EH (cell line): Measurements from ENCODE around the gene PCDHGA1.

Source experiments
- DNase-seq: peaks from one replicate; pipeline ENCODE4 v3.0.0-alpha.2; 2015; ENCODE audit warnings: low read depth

PCDHGA1 gene

GRCh38 chr5:141439411-141440141 is 109.3 kb downstream of the PCDHGA1 start:
- DNase-seq: peak; percentile 48

GRCh38 chr5:141440341-141440740 is 110.0 kb downstream of the PCDHGA1 start:
- no peak for DNase-seq

- DNase-seq: no peak
These were observed 111.4 kb downstream of the PCDHGA1 start for GRCh38 chr5:141441571-141442170.

- DNase-seq: peak; percentile 90
These were observed 135.0 kb downstream of the PCDHGA1 start for GRCh38 chr5:141465351-141465750.

- peak; percentile 97 for DNase-seq
These were observed 145.4 kb downstream of the PCDHGA1 start, which contains the start of gene PCDHGC3 for GRCh38 chr5:141475625-141476131. Gene PCDHGC3, plus strand, starts transcription at chr5:141475966. Its CDS starts 151 bp downstream, at chr5:141476117.

GRCh38 chr5:141476132-141476911 is 146.0 kb downstream of the PCDHGA1 start:
- DNase-seq: peak; percentile 86

- DNase-seq: no peak
These were observed 146.8 kb downstream of the PCDHGA1 start for GRCh38 chr5:141477044-141477575.

- DNase-seq: peak; percentile 28
These were observed 147.5 kb downstream of the PCDHGA1 start for GRCh38 chr5:141477815-141478214.

- peak; percentile 66 for DNase-seq
These were observed 148.1 kb downstream of the PCDHGA1 start for GRCh38 chr5:141478321-141478945.

- no peak for DNase-seq
These were observed 149.5 kb downstream of the PCDHGA1 start for GRCh38 chr5:141479776-141480175.

GRCh38 chr5:141483902-141484301 is 153.6 kb downstream of the PCDHGA1 start:
- DNase-seq: no peak

GRCh38 chr5:141484310-141484640 is 154.0 kb downstream of the PCDHGA1 start:
- DNase-seq: no peak

- no peak for DNase-seq
These were observed 154.5 kb downstream of the PCDHGA1 start, which contains the start of gene PCDHGC4 for GRCh38 chr5:141484641-141485311. Gene PCDHGC4, plus strand, starts transcription at chr5:141485030. Its CDS starts 144 bp downstream, at chr5:141485174.

GRCh38 chr5:141485321-141486055 is 155.2 kb downstream of the PCDHGA1 start:
- no peak for DNase-seq

GRCh38 chr5:141486091-141486490 is 155.8 kb downstream of the PCDHGA1 start:
- DNase-seq: no peak

- no peak for DNase-seq
These were observed 156.8 kb downstream of the PCDHGA1 start for GRCh38 chr5:141487131-141487530.

GRCh38 chr5:141488591-141489561 is 158.6 kb downstream of the PCDHGA1 start, which contains the start of gene PCDHGC5:
Gene PCDHGC5, plus strand, starts transcription at chr5:141489081. Its CDS starts 160 bp downstream, at chr5:141489241.
- peak; percentile 87 for DNase-seq

GRCh38 chr5:141489841-141490240 is 159.5 kb downstream of the PCDHGA1 start:
- DNase-seq: no peak

GRCh38 chr5:141490271-141490670 is 160.0 kb downstream of the PCDHGA1 start:
- no peak for DNase-seq
